SH-SY5Y (cell line): Measurements from ENCODE around the gene ARFRP1.

Experiments
- GATA2 ChIP-seq: IDR thresholded peaks from 2 replicates; pipeline ENCODE4 v1.6.1; 2011; ENCODE audit warnings: mild to moderate bottlenecking, low read depth, low read length
- GATA3 ChIP-seq: IDR thresholded peaks from 2 replicates; pipeline ENCODE4 v1.6.1; 2011; ENCODE audit warnings: low read depth, mild to moderate bottlenecking, low read length, moderate library complexity

GRCh38 chr20:63740627-63741353 lies 33.0 kb upstream of the ARFRP1 start:
- TF ChIP-seq GATA2 (no peak), GATA3 (no peak)
